HEK293 (cell line): ENCODE results near the gene PPP2R2D.

Experiments used
- CTCF ChIA-PET: fragments of 350-600 bp; formaldehyde crosslinking; extraction: SDS; loops from one replicate; lab custom pipeline; 2021; ENCODE audit warnings: antibody characterized with exemption; lab: Yijun Ruan, JAX
- POLR2A ChIA-PET: fragments of 300-600 bp; formaldehyde crosslinking; extraction: SDS; loops from one replicate; lab custom pipeline; 2020; ENCODE audit warnings: antibody characterized with exemption, inconsistent platforms; lab: Yijun Ruan, JAX
- H3K27ac ChIP-seq: fragments of 200-500 bp; sonication (Bioruptor generic); 2 replicates; pipeline ENCODE4 v1.5.1; 2014; ENCODE audit warnings: low read depth, low read length, control low read depth, inconsistent platforms; ENCODE audit errors: extremely low read depth
- H3K36me3 ChIP-seq, 2 experiments: fragments of 200-500 bp in 1 of 2; sonication (Bioruptor generic) in 1 of 2; 1 replicate in 1 of 2; 2 replicates in 1 of 2; pipeline ENCODE4 v1.5.1; 2014 to 2017; ENCODE audit warnings: inconsistent platforms in 2 of 2, low read length in 2 of 2; ENCODE audit not compliant: control insufficient read depth in 2 of 2, insufficient read depth in 1 of 2
- H3K4me1 ChIP-seq: fragments of 200-500 bp; sonication (Bioruptor generic); 2 replicates; pipeline ENCODE4 v1.5.1; 2014; ENCODE audit warnings: mild to moderate bottlenecking, low read length, inconsistent platforms; ENCODE audit not compliant: control insufficient read depth, insufficient read depth
- H3K4me3 ChIP-seq: 2 replicates; pipeline ENCODE4 v1.5.1; 2011; ENCODE audit warnings: low read depth, mild to moderate bottlenecking, control low read depth, low read length, moderate library complexity
- H3K9me3 ChIP-seq: fragments of 200-500 bp; sonication (Bioruptor generic); 2 replicates; pipeline ENCODE4 v1.5.1; 2014; ENCODE audit warnings: low read depth, low read length, inconsistent platforms; ENCODE audit not compliant: control insufficient read depth, insufficient read depth
- GLIS2 ChIP-seq: fragments of 450-650 bp; formaldehyde crosslinking; IDR thresholded peaks from 2 replicates; pipeline ENCODE4 v1.5.1; 2016; ENCODE audit warnings: missing biosample characterization, missing genetic modification characterization
- SCRT2 ChIP-seq: fragments of 450-650 bp; formaldehyde crosslinking; IDR thresholded peaks from 2 replicates; pipeline ENCODE4 v1.5.1; 2016; ENCODE audit warnings: missing biosample characterization, missing genetic modification characterization
- SP3 ChIP-seq: fragments of 450-650 bp; formaldehyde crosslinking; IDR thresholded peaks from 2 replicates; pipeline ENCODE4 v1.5.1; 2016; ENCODE audit warnings: missing biosample characterization, missing genetic modification characterization
- ZBTB1 ChIP-seq: fragments of 450-650 bp; formaldehyde crosslinking; IDR thresholded peaks from 2 replicates; pipeline ENCODE4 v1.5.1; 2016; ENCODE audit warnings: missing biosample characterization, missing genetic modification characterization
- ZBTB48 ChIP-seq: fragments of 450-650 bp; formaldehyde crosslinking; IDR thresholded peaks from 2 replicates; pipeline ENCODE4 v1.5.1; 2016; ENCODE audit warnings: missing biosample characterization, missing genetic modification characterization
- ZNF423 ChIP-seq: fragments of 450-650 bp; formaldehyde crosslinking; IDR thresholded peaks from 2 replicates; pipeline ENCODE4 v1.5.1; 2016; ENCODE audit warnings: missing biosample characterization, missing genetic modification characterization
- ZNF473 ChIP-seq: fragments of 450-650 bp; formaldehyde crosslinking; IDR thresholded peaks from 2 replicates; pipeline ENCODE4 v1.5.1; 2017; ENCODE audit warnings: missing biosample characterization, missing genetic modification characterization
- ZNF521 ChIP-seq: fragments of 450-650 bp; formaldehyde crosslinking; IDR thresholded peaks from 2 replicates; pipeline ENCODE4 v1.5.1; 2017; ENCODE audit warnings: missing biosample characterization, mild to moderate bottlenecking, missing genetic modification characterization
- ZNF670 ChIP-seq: fragments of 450-650 bp; formaldehyde crosslinking; IDR thresholded peaks from 2 replicates; pipeline ENCODE4 v1.5.1; 2016; ENCODE audit warnings: missing biosample characterization, missing genetic modification characterization, low read depth
- ZNF76 ChIP-seq: fragments of 450-650 bp; formaldehyde crosslinking; IDR thresholded peaks from 2 replicates; pipeline ENCODE4; 2016; ENCODE audit warnings: low read depth, missing biosample characterization, missing genetic modification characterization, borderline replicate concordance
- ZNF777 ChIP-seq: fragments of 450-650 bp; formaldehyde crosslinking; IDR thresholded peaks from 2 replicates; pipeline ENCODE4 v1.5.1; 2017; ENCODE audit warnings: missing biosample characterization, missing genetic modification characterization, borderline replicate concordance
- ZSCAN23 ChIP-seq: fragments of 450-650 bp; formaldehyde crosslinking; IDR thresholded peaks from 2 replicates; pipeline ENCODE4 v1.5.1; 2016; ENCODE audit warnings: missing biosample characterization, missing genetic modification characterization
- TF ChIP-seq, protein P1 (sequence below): fragments of 450-650 bp; formaldehyde crosslinking; IDR thresholded peaks from 2 replicates; pipeline ENCODE4 v1.5.1; 2016; ENCODE audit warnings: missing biosample characterization, missing genetic modification characterization
- TF ChIP-seq, protein P2 (sequence below): fragments of 450-650 bp; formaldehyde crosslinking; IDR thresholded peaks from 2 replicates; pipeline ENCODE4 v1.5.1; 2016; ENCODE audit warnings: missing biosample characterization, missing genetic modification characterization, borderline replicate concordance
- TF ChIP-seq, protein P3 (sequence below): fragments of 450-650 bp; formaldehyde crosslinking; IDR thresholded peaks from 2 replicates; pipeline ENCODE4 v1.5.1; 2016; ENCODE audit warnings: missing biosample characterization, missing genetic modification characterization
- TF ChIP-seq, protein P4 (sequence below): fragments of 450-650 bp; formaldehyde crosslinking; IDR thresholded peaks from 2 replicates; pipeline ENCODE4 v1.5.1; 2016; ENCODE audit warnings: missing biosample characterization, missing genetic modification characterization, borderline replicate concordance
- TF ChIP-seq, protein P5 (sequence below): fragments of 450-650 bp; formaldehyde crosslinking; IDR thresholded peaks from 2 replicates; pipeline ENCODE4 v1.5.1; 2016; ENCODE audit warnings: missing biosample characterization, missing genetic modification characterization

Gene PPP2R2D

DNA sequence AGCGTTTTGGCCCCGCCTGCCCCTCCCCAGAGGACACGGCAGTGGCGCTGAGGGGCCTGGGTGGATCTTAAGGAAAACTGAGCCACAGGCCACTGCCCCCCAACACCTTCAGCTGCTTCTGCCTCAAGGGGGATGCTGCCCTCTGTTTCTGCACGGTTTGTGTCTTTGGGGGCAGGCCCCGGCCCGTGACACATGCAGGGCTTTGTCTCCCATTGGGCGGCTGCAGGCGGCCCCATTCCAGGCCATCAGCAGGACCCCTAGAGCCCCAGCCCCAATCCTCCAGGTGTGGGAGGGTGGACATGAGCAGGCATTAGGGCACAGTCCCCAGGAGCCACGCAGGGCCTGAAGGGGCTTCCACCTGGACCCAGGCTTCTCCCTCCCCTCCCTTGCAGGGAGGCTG is 25.3 kb upstream of the PPP2R2D start:
- POLR2A ChIA-PET, result no interaction called here

DNA sequence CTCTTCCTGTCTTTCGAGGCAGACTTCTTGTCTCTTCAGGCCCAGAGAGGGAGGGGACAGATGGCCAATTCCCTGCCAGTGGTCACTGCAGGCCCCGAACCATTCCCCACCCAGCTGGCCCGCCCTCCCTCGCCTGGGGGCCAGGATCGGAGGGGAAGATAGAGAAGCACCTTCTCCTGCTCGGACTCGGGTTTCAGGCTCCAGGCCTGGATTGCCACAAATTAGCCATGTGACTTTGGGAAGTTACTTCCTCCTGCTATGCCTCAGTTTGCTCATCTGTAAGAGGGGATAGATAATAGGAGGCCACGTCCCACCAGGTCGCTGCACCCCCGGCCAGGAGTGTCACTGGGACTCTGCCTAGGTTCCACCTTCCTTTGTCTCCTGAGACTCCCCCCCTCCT is 24.8 kb upstream of the PPP2R2D start:
- Histone ChIP-seq H3K27ac (no peak overlapping the region), H3K9me3 (no peaks in the 10 kb centered on the region), H3K36me3 (no peaks in the 10 kb centered on the region), H3K4me3 (no peak overlapping the region), H3K4me1 (no peaks in the 10 kb centered on the region)
- POLR2A ChIA-PET, result no interaction called here
- CTCF ChIA-PET, result interaction anchor here (2.2 kb wide), 1 partner anchor 147 kb away, joined by 8 read pairs; no protein-coding TSS in a partner anchor
- TF ChIP-seq, protein P1, sequence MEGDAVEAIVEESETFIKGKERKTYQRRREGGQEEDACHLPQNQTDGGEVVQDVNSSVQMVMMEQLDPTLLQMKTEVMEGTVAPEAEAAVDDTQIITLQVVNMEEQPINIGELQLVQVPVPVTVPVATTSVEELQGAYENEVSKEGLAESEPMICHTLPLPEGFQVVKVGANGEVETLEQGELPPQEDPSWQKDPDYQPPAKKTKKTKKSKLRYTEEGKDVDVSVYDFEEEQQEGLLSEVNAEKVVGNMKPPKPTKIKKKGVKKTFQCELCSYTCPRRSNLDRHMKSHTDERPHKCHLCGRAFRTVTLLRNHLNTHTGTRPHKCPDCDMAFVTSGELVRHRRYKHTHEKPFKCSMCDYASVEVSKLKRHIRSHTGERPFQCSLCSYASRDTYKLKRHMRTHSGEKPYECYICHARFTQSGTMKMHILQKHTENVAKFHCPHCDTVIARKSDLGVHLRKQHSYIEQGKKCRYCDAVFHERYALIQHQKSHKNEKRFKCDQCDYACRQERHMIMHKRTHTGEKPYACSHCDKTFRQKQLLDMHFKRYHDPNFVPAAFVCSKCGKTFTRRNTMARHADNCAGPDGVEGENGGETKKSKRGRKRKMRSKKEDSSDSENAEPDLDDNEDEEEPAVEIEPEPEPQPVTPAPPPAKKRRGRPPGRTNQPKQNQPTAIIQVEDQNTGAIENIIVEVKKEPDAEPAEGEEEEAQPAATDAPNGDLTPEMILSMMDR (tag by site-specific recombination), result no peak
- TF ChIP-seq, protein P2, sequence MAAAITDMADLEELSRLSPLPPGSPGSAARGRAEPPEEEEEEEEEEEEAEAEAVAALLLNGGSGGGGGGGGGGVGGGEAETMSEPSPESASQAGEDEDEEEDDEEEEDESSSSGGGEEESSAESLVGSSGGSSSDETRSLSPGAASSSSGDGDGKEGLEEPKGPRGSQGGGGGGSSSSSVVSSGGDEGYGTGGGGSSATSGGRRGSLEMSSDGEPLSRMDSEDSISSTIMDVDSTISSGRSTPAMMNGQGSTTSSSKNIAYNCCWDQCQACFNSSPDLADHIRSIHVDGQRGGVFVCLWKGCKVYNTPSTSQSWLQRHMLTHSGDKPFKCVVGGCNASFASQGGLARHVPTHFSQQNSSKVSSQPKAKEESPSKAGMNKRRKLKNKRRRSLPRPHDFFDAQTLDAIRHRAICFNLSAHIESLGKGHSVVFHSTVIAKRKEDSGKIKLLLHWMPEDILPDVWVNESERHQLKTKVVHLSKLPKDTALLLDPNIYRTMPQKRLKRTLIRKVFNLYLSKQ (tag by site-specific recombination), result no peak
- TF ChIP-seq SCRT2 (tag by site-specific recombination) (no peak), ZNF76 (no peak), ZNF521 (tag by site-specific recombination) (no peak), ZNF670 (no peak), ZSCAN23 (tag by site-specific recombination) (no peak), ZNF777 (tag by site-specific recombination) (no peak)
- TF ChIP-seq, protein P3, sequence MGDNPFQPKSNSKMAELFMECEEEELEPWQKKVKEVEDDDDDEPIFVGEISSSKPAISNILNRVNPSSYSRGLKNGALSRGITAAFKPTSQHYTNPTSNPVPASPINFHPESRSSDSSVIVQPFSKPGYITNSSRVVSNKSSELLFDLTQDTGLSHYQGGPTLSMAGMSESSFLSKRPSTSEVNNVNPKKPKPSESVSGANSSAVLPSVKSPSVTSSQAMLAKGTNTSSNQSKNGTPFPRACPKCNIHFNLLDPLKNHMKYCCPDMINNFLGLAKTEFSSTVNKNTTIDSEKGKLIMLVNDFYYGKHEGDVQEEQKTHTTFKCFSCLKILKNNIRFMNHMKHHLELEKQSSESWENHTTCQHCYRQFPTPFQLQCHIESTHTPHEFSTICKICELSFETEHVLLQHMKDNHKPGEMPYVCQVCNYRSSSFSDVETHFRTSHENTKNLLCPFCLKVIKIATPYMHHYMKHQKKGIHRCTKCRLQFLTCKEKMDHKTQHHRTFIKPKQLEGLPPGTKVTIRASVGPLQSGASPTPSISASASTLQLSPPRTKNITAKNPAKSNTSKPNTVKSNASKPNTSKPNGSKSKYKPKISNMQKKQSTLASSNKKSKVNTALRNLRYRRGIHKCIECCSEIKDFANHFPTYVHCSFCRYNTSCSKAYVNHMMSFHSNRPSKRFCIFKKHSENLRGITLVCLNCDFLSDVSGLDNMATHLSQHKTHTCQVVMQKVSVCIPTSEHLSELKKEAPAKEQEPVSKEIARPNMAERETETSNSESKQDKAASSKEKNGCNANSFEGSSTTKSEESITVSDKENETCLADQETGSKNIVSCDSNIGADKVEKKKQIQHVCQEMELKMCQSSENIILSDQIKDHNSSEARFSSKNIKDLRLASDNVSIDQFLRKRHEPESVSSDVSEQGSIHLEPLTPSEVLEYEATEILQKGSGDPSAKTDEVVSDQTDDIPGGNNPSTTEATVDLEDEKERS, result no peak

More for the DNA sequence above, 25.3 kb upstream of the PPP2R2D start:
- Histone ChIP-seq H3K36me3 (no peaks in the 10 kb centered on the region), H3K4me3 (no peak overlapping the region), H3K27ac (no peak overlapping the region), H3K9me3 (no peaks in the 10 kb centered on the region), H3K4me1 (no peaks in the 10 kb centered on the region)
- CTCF ChIA-PET, result interaction anchor here (0.6 to 1.4 kb wide), 6 partner anchors 19 to 1685 kb away, joined by 3 to 10 read pairs (median 3); no protein-coding TSS in a partner anchor
- TF ChIP-seq, protein P4, sequence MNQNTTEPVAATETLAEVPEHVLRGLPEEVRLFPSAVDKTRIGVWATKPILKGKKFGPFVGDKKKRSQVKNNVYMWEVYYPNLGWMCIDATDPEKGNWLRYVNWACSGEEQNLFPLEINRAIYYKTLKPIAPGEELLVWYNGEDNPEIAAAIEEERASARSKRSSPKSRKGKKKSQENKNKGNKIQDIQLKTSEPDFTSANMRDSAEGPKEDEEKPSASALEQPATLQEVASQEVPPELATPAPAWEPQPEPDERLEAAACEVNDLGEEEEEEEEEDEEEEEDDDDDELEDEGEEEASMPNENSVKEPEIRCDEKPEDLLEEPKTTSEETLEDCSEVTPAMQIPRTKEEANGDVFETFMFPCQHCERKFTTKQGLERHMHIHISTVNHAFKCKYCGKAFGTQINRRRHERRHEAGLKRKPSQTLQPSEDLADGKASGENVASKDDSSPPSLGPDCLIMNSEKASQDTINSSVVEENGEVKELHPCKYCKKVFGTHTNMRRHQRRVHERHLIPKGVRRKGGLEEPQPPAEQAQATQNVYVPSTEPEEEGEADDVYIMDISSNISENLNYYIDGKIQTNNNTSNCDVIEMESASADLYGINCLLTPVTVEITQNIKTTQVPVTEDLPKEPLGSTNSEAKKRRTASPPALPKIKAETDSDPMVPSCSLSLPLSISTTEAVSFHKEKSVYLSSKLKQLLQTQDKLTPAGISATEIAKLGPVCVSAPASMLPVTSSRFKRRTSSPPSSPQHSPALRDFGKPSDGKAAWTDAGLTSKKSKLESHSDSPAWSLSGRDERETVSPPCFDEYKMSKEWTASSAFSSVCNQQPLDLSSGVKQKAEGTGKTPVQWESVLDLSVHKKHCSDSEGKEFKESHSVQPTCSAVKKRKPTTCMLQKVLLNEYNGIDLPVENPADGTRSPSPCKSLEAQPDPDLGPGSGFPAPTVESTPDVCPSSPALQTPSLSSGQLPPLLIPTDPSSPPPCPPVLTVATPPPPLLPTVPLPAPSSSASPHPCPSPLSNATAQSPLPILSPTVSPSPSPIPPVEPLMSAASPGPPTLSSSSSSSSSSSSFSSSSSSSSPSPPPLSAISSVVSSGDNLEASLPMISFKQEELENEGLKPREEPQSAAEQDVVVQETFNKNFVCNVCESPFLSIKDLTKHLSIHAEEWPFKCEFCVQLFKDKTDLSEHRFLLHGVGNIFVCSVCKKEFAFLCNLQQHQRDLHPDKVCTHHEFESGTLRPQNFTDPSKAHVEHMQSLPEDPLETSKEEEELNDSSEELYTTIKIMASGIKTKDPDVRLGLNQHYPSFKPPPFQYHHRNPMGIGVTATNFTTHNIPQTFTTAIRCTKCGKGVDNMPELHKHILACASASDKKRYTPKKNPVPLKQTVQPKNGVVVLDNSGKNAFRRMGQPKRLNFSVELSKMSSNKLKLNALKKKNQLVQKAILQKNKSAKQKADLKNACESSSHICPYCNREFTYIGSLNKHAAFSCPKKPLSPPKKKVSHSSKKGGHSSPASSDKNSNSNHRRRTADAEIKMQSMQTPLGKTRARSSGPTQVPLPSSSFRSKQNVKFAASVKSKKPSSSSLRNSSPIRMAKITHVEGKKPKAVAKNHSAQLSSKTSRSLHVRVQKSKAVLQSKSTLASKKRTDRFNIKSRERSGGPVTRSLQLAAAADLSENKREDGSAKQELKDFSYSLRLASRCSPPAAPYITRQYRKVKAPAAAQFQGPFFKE (tag by site-specific recombination), result no peak
- TF ChIP-seq ZNF473 (no peak), ZNF423 (tag by site-specific recombination) (no peak), SP3 (tag by site-specific recombination) (no peak), ZNF777 (tag by site-specific recombination) (no peak), GLIS2 (tag by site-specific recombination) (no peak), ZBTB48 (tag by site-specific recombination) (no peak), ZBTB1 (tag by site-specific recombination) (no peak)
- TF ChIP-seq, protein P5, sequence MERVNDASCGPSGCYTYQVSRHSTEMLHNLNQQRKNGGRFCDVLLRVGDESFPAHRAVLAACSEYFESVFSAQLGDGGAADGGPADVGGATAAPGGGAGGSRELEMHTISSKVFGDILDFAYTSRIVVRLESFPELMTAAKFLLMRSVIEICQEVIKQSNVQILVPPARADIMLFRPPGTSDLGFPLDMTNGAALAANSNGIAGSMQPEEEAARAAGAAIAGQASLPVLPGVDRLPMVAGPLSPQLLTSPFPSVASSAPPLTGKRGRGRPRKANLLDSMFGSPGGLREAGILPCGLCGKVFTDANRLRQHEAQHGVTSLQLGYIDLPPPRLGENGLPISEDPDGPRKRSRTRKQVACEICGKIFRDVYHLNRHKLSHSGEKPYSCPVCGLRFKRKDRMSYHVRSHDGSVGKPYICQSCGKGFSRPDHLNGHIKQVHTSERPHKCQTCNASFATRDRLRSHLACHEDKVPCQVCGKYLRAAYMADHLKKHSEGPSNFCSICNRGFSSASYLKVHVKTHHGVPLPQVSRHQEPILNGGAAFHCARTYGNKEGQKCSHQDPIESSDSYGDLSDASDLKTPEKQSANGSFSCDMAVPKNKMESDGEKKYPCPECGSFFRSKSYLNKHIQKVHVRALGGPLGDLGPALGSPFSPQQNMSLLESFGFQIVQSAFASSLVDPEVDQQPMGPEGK, result no peak
